ENCODE results near the gene STARD3.

STARD3 gene

GRCh38 chr17:39634384-39634871 is 2.5 kb upstream of the STARD3 start:
- Histone ChIP-seq H3K4me1 (ENCODE audit: insufficient read depth, low read length, severe bottlenecking) (peaks cover 28% of the 10 kb centered on the region), H3K4me3 (ENCODE audit: low read depth, low read length, poor library complexity, severe bottlenecking) (no peak overlapping the region), H3F3A (ENCODE audit: insufficient read depth, low read length) (no peaks in the 10 kb centered on the region), H4K20me1 (ENCODE audit: insufficient read depth, low read length) (no peaks in the 10 kb centered on the region), H3K36me3 (ENCODE audit: insufficient read depth, low read length) (no peaks in the 10 kb centered on the region), H3K79me2 (ENCODE audit: insufficient read depth, low read length) (no peaks in the 10 kb centered on the region; the same call in 1 of the 2 replicates), H3K9me2 (ENCODE audit: low read depth, low read length) (no peaks in the 10 kb centered on the region), H3K4me2 (ENCODE audit: low read length) (no peak overlapping the region), H3K27ac (ENCODE audit: low read depth, low read length, poor library complexity, severe bottlenecking) (no peak overlapping the region), H3K9ac (ENCODE audit: low read length) (no peak overlapping the region), H2AFZ (ENCODE audit: low read length) (no peak overlapping the region), H3K27me3 (ENCODE audit: insufficient read depth, low read length) (no peaks in the 10 kb centered on the region), H3K9me3 (ENCODE audit: low read length) (no peaks in the 10 kb centered on the region)
- TF ChIP-seq CTCF (IDR thresholded peaks at IDR 0.05; ENCODE audit: low read length) (peak; percentile 97), EZH2 (IDR thresholded peaks at IDR 0.05; ENCODE audit: borderline replicate concordance, low read length) (no peak)

- H3K9ac ChIP-seq (ENCODE audit: low read length), result no peak overlapping the region; the same call in 1 of the 2 replicates
- TF ChIP-seq CTCF (IDR thresholded peaks at IDR 0.05; ENCODE audit: low read length) (no peak), EZH2 (IDR thresholded peaks at IDR 0.05; ENCODE audit: borderline replicate concordance, low read length) (no peak)
- no peak overlapping the region for H2AFZ ChIP-seq (ENCODE audit: low read length)
- no peak overlapping the region for H3K27ac ChIP-seq (ENCODE audit: low read depth, low read length, poor library complexity, severe bottlenecking)
- no peaks in the 10 kb centered on the region for H3K9me3 ChIP-seq (ENCODE audit: low read length)
- no peaks in the 10 kb centered on the region for H3K9me2 ChIP-seq (ENCODE audit: low read depth, low read length)
- H3K4me1 ChIP-seq (ENCODE audit: insufficient read depth, low read length, severe bottlenecking), result peaks cover 28% of the 10 kb centered on the region
- H3K36me3 ChIP-seq (ENCODE audit: insufficient read depth, low read length), result no peaks in the 10 kb centered on the region
- no peaks in the 10 kb centered on the region for H3F3A ChIP-seq (ENCODE audit: insufficient read depth, low read length)
- no peaks in the 10 kb centered on the region for H3K27me3 ChIP-seq (ENCODE audit: insufficient read depth, low read length)
- H4K20me1 ChIP-seq (ENCODE audit: insufficient read depth, low read length), result no peaks in the 10 kb centered on the region
- no peak overlapping the region for H3K4me3 ChIP-seq (ENCODE audit: low read depth, low read length, poor library complexity, severe bottlenecking)
- H3K4me2 ChIP-seq (ENCODE audit: low read length), result no peak overlapping the region
- H3K79me2 ChIP-seq (ENCODE audit: insufficient read depth, low read length), result no peaks in the 10 kb centered on the region; the same call in 1 of the 2 replicates
Observed at GRCh38 chr17:39635614-39636176, 1.2 kb upstream of the STARD3 start.

GRCh38 chr17:39636587-39636926 is 387 bp upstream of the STARD3 start:
- no peaks in the 10 kb centered on the region for H3K36me3 ChIP-seq (ENCODE audit: insufficient read depth, low read length)
- TF ChIP-seq CTCF (IDR thresholded peaks at IDR 0.05; ENCODE audit: low read length), result no peak
- TF ChIP-seq EZH2 (IDR thresholded peaks at IDR 0.05; ENCODE audit: borderline replicate concordance, low read length), result no peak
- no peaks in the 10 kb centered on the region for H4K20me1 ChIP-seq (ENCODE audit: insufficient read depth, low read length)
- no peak overlapping the region for H2AFZ ChIP-seq (ENCODE audit: low read length)
- H3K4me2 ChIP-seq (ENCODE audit: low read length), result peak overlapping the region; percentile 96
- no peaks in the 10 kb centered on the region for H3K9me3 ChIP-seq (ENCODE audit: low read length)
- H3K4me1 ChIP-seq (ENCODE audit: insufficient read depth, low read length, severe bottlenecking), result peaks cover 28% of the 10 kb centered on the region
- peak overlapping the region; percentile 30 for H3K27ac ChIP-seq (ENCODE audit: low read depth, low read length, poor library complexity, severe bottlenecking)
- peak overlapping the region; percentile 84 for H3K9ac ChIP-seq (ENCODE audit: low read length)
- no peaks in the 10 kb centered on the region for H3K9me2 ChIP-seq (ENCODE audit: low read depth, low read length)
- H3K4me3 ChIP-seq (ENCODE audit: low read depth, low read length, poor library complexity, severe bottlenecking), result peak overlapping the region; percentile 81
- H3K79me2 ChIP-seq (ENCODE audit: insufficient read depth, low read length), result no peaks in the 10 kb centered on the region; the same call in 1 of the 2 replicates
- H3F3A ChIP-seq (ENCODE audit: insufficient read depth, low read length), result no peaks in the 10 kb centered on the region
- no peaks in the 10 kb centered on the region for H3K27me3 ChIP-seq (ENCODE audit: insufficient read depth, low read length)
